Caco-2 (cell line): Measurements from ENCODE around the gene TMEM132D. TPM values are rescaled to one million over a fixed set of nuclear protein-coding genes. Genes with fewer than 3 reads are reported as not detected.

ENCODE experiments used
- BruUV-seq: library from RNA; stranded (reverse); fragments of 400-500 nt; replicated peaks from 2 replicates; lab custom pipeline; 2021; lab: Mats Ljungman, UMichigan
- CTCF ChIA-PET: fragments of 300-600 bp; sonication (Branson Sonifier 250); formaldehyde crosslinking; loops from one replicate; lab custom pipeline; 2022; ENCODE audit warnings: antibody characterized with exemption; lab: Charles Lee
- POLR2A ChIA-PET: fragments of 300-600 bp; sonication (Branson Sonifier 250); formaldehyde crosslinking; loops from one replicate; lab custom pipeline; 2022; ENCODE audit warnings: antibody characterized with exemption; lab: Charles Lee
- DNase-seq, 2 experiments: peaks; one replicate each; pipeline versions ENCODE4 v3.0.0 to v3.0.0-alpha.2; 2020 to 2022
- H3K27me3 ChIP-seq: replicated peaks from 2 replicates; pipeline ENCODE4 v1.6.0; 2011; ENCODE audit warnings: low read length; ENCODE audit not compliant: control insufficient read depth, insufficient read depth
- H3K36me3 ChIP-seq: 2 replicates; pipeline ENCODE4 v1.5.1; 2011; ENCODE audit warnings: low read length; ENCODE audit not compliant: control insufficient read depth, insufficient read depth
- H3K4me1 ChIP-seq: fragments of 250-450 bp; sonication (Bioruptor Pico); 2 replicates; pipeline ENCODE4 v1.5.1; 2020; ENCODE audit warnings: mild to moderate bottlenecking
- H3K4me3 ChIP-seq: 2 replicates; pipeline ENCODE4 v1.5.1; 2011; ENCODE audit warnings: low read depth, mild to moderate bottlenecking, control low read depth, low read length
- H3K9me3 ChIP-seq: fragments of 250-450 bp; sonication (Bioruptor Pico); 2 replicates; pipeline ENCODE4 v1.5.1; 2020; ENCODE audit warnings: mild to moderate bottlenecking, moderate library complexity
- H3K27ac Mint-ChIP-seq: one replicate; pipeline ENCODE4 v1.8.0; 2022; ENCODE audit warnings: mixed read lengths; ENCODE audit not compliant: unreplicated experiment
- H3K27me3 Mint-ChIP-seq: one replicate; pipeline ENCODE4 v1.8.0; 2022; ENCODE audit warnings: mixed read lengths; ENCODE audit not compliant: insufficient read depth, unreplicated experiment
- H3K36me3 Mint-ChIP-seq: one replicate; pipeline ENCODE4 v1.8.0; 2022; ENCODE audit warnings: mild to moderate bottlenecking, mixed read lengths; ENCODE audit not compliant: insufficient read depth, unreplicated experiment
- H3K4me1 Mint-ChIP-seq: one replicate; pipeline ENCODE4 v1.8.0; 2022; ENCODE audit warnings: low read depth, mixed read lengths; ENCODE audit not compliant: unreplicated experiment
- H3K4me3 Mint-ChIP-seq: one replicate; pipeline ENCODE4 v1.8.0; 2022; ENCODE audit warnings: mild to moderate bottlenecking, moderate library complexity, mixed read lengths; ENCODE audit not compliant: unreplicated experiment
- H3K9me3 Mint-ChIP-seq: one replicate; pipeline ENCODE4 v1.8.0; 2022; ENCODE audit warnings: mixed read lengths; ENCODE audit not compliant: unreplicated experiment
- intact Hi-C: fragments of 100-400 bp; cut with micrococcal nuclease; formaldehyde crosslinking; loops from one replicate; pipeline ENCODE4 v1.10.0; 2022; ENCODE audit not compliant: unreplicated experiment
- total RNA-seq: library from RNA; stranded (reverse); gene quantifications from 2 replicates; pipeline ENCODE4 v1.2.3, GENCODE V29; 2022
- TF ChIP-seq, protein P1 (sequence below), 2 experiments: fragments of 200-600 bp in 1 of 2; IDR thresholded peaks; 1 replicate in 1 of 2; 2 replicates in 1 of 2; pipeline versions ENCODE4 v1.5.1 to v1.8.0; 2011 to 2022; ENCODE audit warnings: antibody characterized with exemption in 1 of 2, control low read depth in 1 of 2, inconsistent platforms in 1 of 2, low read depth in 1 of 2, low read length in 1 of 2, mild to moderate bottlenecking in 1 of 2, moderate library complexity in 1 of 2; ENCODE audit not compliant: insufficient read depth in 1 of 2, severe bottlenecking in 1 of 2, unreplicated experiment in 1 of 2

TMEM132D gene
- total RNA-seq, 1 experiment from 2014 or later, result not detected

DNA sequence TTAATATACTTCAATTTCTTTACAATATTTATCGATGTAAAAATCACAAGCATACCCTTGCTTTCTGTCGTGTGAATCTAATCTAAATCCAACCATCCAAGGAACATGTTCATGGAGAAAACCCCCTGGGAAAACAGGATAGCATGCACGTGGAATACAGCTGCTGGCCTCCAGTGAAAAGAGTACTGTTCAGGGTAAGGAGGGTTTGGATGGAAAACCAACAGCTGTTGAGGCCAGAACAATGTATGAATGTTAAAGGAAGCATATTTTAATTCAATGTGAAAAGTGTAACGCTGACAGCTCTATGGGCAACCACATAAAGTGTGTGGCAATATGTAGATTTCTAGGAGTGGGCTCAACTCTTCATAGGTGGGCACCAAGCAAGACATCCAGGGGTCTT, 344.0 kb downstream of the TMEM132D start:
- DNase-seq, result no peak
- Histone ChIP-seq H3K27me3 (no peaks in the 10 kb centered on the region), H3K9me3 (no peaks in the 10 kb centered on the region), H3K4me1 (no peaks in the 10 kb centered on the region), H3K4me3 (no peak overlapping the region), H3K36me3 (no peaks in the 10 kb centered on the region)
- no peaks in the 10 kb centered on the region for H3K4me1 Mint-ChIP-seq
- BruUV-seq, result no TSS peak
- H3K4me3 Mint-ChIP-seq, result no peak overlapping the region
- ChIA-PET CTCF (no interaction called here), POLR2A (no interaction called here)
- H3K9me3 Mint-ChIP-seq, result no peaks in the 10 kb centered on the region
- H3K27me3 Mint-ChIP-seq, result no peaks in the 10 kb centered on the region
- TF ChIP-seq, protein P1, sequence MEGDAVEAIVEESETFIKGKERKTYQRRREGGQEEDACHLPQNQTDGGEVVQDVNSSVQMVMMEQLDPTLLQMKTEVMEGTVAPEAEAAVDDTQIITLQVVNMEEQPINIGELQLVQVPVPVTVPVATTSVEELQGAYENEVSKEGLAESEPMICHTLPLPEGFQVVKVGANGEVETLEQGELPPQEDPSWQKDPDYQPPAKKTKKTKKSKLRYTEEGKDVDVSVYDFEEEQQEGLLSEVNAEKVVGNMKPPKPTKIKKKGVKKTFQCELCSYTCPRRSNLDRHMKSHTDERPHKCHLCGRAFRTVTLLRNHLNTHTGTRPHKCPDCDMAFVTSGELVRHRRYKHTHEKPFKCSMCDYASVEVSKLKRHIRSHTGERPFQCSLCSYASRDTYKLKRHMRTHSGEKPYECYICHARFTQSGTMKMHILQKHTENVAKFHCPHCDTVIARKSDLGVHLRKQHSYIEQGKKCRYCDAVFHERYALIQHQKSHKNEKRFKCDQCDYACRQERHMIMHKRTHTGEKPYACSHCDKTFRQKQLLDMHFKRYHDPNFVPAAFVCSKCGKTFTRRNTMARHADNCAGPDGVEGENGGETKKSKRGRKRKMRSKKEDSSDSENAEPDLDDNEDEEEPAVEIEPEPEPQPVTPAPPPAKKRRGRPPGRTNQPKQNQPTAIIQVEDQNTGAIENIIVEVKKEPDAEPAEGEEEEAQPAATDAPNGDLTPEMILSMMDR (IDR thresholded peaks at IDR 0.05; ENCODE audit: insufficient read depth in 1 of 2, low read depth in 1 of 2, low read length in 1 of 2, severe bottlenecking in 1 of 2, unreplicated experiment in 1 of 2), result no peak
- intact Hi-C loops, result no loop called here
- no peak overlapping the region for H3K27ac Mint-ChIP-seq
- H3K36me3 Mint-ChIP-seq, result no peaks in the 10 kb centered on the region

DNA sequence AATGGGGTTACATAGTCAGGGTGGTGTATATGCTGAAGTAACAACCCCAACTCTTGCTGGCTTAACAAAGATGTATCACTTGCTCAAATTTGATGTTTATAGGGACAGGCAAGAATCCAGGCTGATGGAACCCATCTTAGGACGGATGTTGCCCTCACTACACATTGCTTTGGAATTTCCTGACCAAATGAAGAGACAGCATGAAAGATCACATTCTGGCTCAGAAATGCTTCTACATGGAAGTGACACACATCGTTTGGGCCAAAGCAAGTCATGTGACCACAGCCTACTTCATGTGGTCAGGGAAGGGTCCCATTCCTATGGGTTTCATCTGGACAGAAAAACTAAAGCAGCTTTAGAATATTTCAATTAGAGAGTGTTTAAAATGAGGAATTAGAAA, 345.8 kb downstream of the TMEM132D start:
- Histone ChIP-seq H3K4me1 (no peaks in the 10 kb centered on the region), H3K9me3 (no peaks in the 10 kb centered on the region), H3K27me3 (no peaks in the 10 kb centered on the region), H3K4me3 (no peak overlapping the region), H3K36me3 (no peaks in the 10 kb centered on the region)
- BruUV-seq, result no TSS peak
- Mint-ChIP-seq H3K27ac (no peak overlapping the region), H3K9me3 (peaks cover 14% of the 10 kb centered on the region), H3K27me3 (no peaks in the 10 kb centered on the region), H3K36me3 (no peaks in the 10 kb centered on the region), H3K4me3 (no peak overlapping the region), H3K4me1 (no peaks in the 10 kb centered on the region)
- intact Hi-C loops, result no loop called here
- ChIA-PET POLR2A (no interaction called here), CTCF (no interaction called here)
- DNase-seq, result no peak
- TF ChIP-seq, protein P1 (IDR thresholded peaks at IDR 0.05; ENCODE audit: insufficient read depth in 1 of 2, low read depth in 1 of 2, low read length in 1 of 2, severe bottlenecking in 1 of 2, unreplicated experiment in 1 of 2), result no peak

DNA sequence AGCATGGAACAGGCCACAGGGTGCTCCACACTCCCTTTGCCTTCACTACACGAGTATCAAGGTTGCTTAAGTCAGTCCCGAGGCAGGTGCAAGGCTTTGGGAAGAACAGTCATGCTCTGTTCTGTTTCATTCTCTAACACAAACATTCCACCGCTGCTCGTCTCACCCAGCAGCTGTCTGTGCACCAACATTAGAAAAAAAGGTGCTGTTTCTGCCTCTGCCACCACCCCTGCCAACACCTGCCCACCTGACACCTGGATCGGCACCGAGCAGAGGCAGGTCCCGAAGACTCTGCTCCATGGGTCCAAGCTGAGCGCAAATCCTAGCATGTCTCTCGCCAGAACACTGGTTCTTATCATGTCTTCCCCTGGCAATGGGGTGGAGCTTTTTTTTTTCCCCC, 347.7 kb downstream of the TMEM132D start:
- Histone ChIP-seq H3K4me3 (no peak overlapping the region), H3K4me1 (no peaks in the 10 kb centered on the region), H3K36me3 (no peaks in the 10 kb centered on the region), H3K9me3 (no peaks in the 10 kb centered on the region), H3K27me3 (no peaks in the 10 kb centered on the region)
- no TSS peak for BruUV-seq
- no peak for DNase-seq
- Mint-ChIP-seq H3K4me3 (no peak overlapping the region), H3K27me3 (no peaks in the 10 kb centered on the region), H3K27ac (no peak overlapping the region), H3K36me3 (no peaks in the 10 kb centered on the region), H3K4me1 (no peaks in the 10 kb centered on the region), H3K9me3 (peaks cover 27% of the 10 kb centered on the region)
- TF ChIP-seq, protein P1 (IDR thresholded peaks at IDR 0.05; ENCODE audit: insufficient read depth in 1 of 2, low read depth in 1 of 2, low read length in 1 of 2, severe bottlenecking in 1 of 2, unreplicated experiment in 1 of 2), result no peak
- intact Hi-C loops, result no loop called here
- POLR2A ChIA-PET, result no interaction called here
- CTCF ChIA-PET, result no interaction called here
